Urinary bladder (tissue), 4 donors: ENCODE data around the gene PHF2. TPM values are rescaled to one million over a fixed set of nuclear protein-coding genes. Genes with fewer than 3 reads are reported as not detected.

Experiments
- DNase-seq: peaks from one replicate; pipeline ENCODE4 v3.0.0-alpha.2; 2015; ENCODE audit errors: extremely low spot score
- H3K27ac ChIP-seq: one replicate; pipeline ENCODE4 v1.5.1; 2013; ENCODE audit warnings: low read depth, mild to moderate bottlenecking, moderate library complexity
- H3K36me3 ChIP-seq: one replicate; pipeline ENCODE4 v1.6.1; 2013; ENCODE audit warnings: mild to moderate bottlenecking, moderate library complexity; ENCODE audit not compliant: insufficient read depth
- H3K4me1 ChIP-seq: one replicate; pipeline ENCODE4 v1.6.1; 2013; ENCODE audit warnings: mild to moderate bottlenecking, moderate library complexity; ENCODE audit not compliant: insufficient read depth
- H3K4me3 ChIP-seq: one replicate; pipeline ENCODE4 v1.5.1; 2013; ENCODE audit warnings: low read depth, low read length
- WGBS: extraction: QIAGEN DNeasy Blood & Tissue Kit; methylation state at CpG from one replicate; pipeline ENCODE4 v1.1.7; 2013; 5-methylcytosine and 5-hydroxymethylcytosine counted together
- polyA plus RNA-seq: library from polyadenylated mRNA; stranded (reverse); fragments of 200-250 nt; gene quantifications from one replicate; pipeline ENCODE4 v1.2.3, GENCODE V29; 2013
- total RNA-seq: library from RNA; depleted of rRNA; stranded (reverse); fragments of >200 nt; gene quantifications from one replicate; pipeline ENCODE4 v1.2.3, GENCODE V29; 2014
- donor health status: healthy with polysubstance abuse.
- donor health status: healthy.

Gene PHF2
- total and polyA plus RNA-seq, 2 donors = 20.0 to 33.1 TPM

- Histone ChIP-seq H3K4me1 (peaks cover 4% of the 10 kb centered on the region), H3K27ac (no peak overlapping the region), H3K4me3 (no peak overlapping the region), H3K36me3 (no peaks in the 10 kb centered on the region)
- 98% methylated on average over 4 of the region's 4 CpGs for whole genome bisulfite sequencing
- DNase-seq = no peak
These were observed 9.3 kb downstream of the PHF2 start for GRCh38 chr9:93585695-93586094.

GRCh38 chr9:93586290-93587057 lies 10.1 kb downstream of the PHF2 start:
- peaks cover 4% of the 10 kb centered on the region for H3K4me1 ChIP-seq
- WGBS = 86% methylated on average over 13 of the region's 13 CpGs
- H3K27ac ChIP-seq = no peak overlapping the region
- no peak overlapping the region for H3K4me3 ChIP-seq
- DNase-seq = no peak
- H3K36me3 ChIP-seq = no peaks in the 10 kb centered on the region

- Histone ChIP-seq H3K4me1 (peaks cover 4% of the 10 kb centered on the region), H3K27ac (no peak overlapping the region), H3K4me3 (no peak overlapping the region), H3K36me3 (no peaks in the 10 kb centered on the region)
- no peak for DNase-seq
- WGBS = 95% methylated on average over 7 of the region's 7 CpGs
These were observed 10.9 kb downstream of the PHF2 start for GRCh38 chr9:93587284-93587650.

GRCh38 chr9:93587651-93588347 lies 11.4 kb downstream of the PHF2 start:
- no peak overlapping the region for H3K27ac ChIP-seq
- H3K4me1 ChIP-seq = peaks cover 4% of the 10 kb centered on the region
- H3K4me3 ChIP-seq = no peak overlapping the region
- H3K36me3 ChIP-seq = no peaks in the 10 kb centered on the region
- 90% methylated on average over 11 of the region's 11 CpGs for WGBS
- no peak for DNase-seq

GRCh38 chr9:93588641-93589609 lies 12.5 kb downstream of the PHF2 start:
- Histone ChIP-seq H3K4me3 (no peak overlapping the region), H3K4me1 (peaks cover 5% of the 10 kb centered on the region), H3K36me3 (no peaks in the 10 kb centered on the region), H3K27ac (no peak overlapping the region)
- no peak for DNase-seq
- WGBS = 75% methylated on average over 12 of the region's 12 CpGs

- Histone ChIP-seq H3K4me1 (peaks cover 8% of the 10 kb centered on the region), H3K4me3 (no peak overlapping the region), H3K36me3 (no peaks in the 10 kb centered on the region), H3K27ac (no peak overlapping the region)
- WGBS = 36% methylated on average over 8 of the region's 8 CpGs
- DNase-seq = no peak
These were observed 13.3 kb downstream of the PHF2 start for GRCh38 chr9:93589688-93590087.

- Histone ChIP-seq H3K27ac (no peak overlapping the region), H3K4me3 (no peak overlapping the region), H3K36me3 (no peaks in the 10 kb centered on the region), H3K4me1 (peaks cover 8% of the 10 kb centered on the region)
- no peak for DNase-seq
- WGBS = 70% methylated on average over 8 of the region's 8 CpGs
These were observed 14.3 kb downstream of the PHF2 start for GRCh38 chr9:93590609-93591234.

- Histone ChIP-seq H3K4me1 (peaks cover 8% of the 10 kb centered on the region), H3K27ac (no peak overlapping the region), H3K4me3 (no peak overlapping the region), H3K36me3 (no peaks in the 10 kb centered on the region)
- DNase-seq = no peak
- 70% methylated on average over 13 of the region's 13 CpGs for WGBS
These were observed 15.1 kb downstream of the PHF2 start for GRCh38 chr9:93591301-93592007.

- Histone ChIP-seq H3K36me3 (no peaks in the 10 kb centered on the region), H3K27ac (no peak overlapping the region), H3K4me1 (peaks cover 8% of the 10 kb centered on the region), H3K4me3 (no peak overlapping the region)
- no peak for DNase-seq
- WGBS = 92% methylated on average over 8 of the region's 8 CpGs
These were observed 15.7 kb downstream of the PHF2 start for GRCh38 chr9:93592008-93592642.

- Histone ChIP-seq H3K4me1 (peaks cover 8% of the 10 kb centered on the region), H3K36me3 (no peaks in the 10 kb centered on the region), H3K4me3 (no peak overlapping the region), H3K27ac (no peak overlapping the region)
- WGBS = 65% methylated on average over 2 of the region's 2 CpGs
- no peak for DNase-seq
These were observed 16.2 kb downstream of the PHF2 start for GRCh38 chr9:93592643-93593021.

- no peak overlapping the region for H3K4me3 ChIP-seq
- H3K4me1 ChIP-seq = peaks cover 8% of the 10 kb centered on the region
- no peaks in the 10 kb centered on the region for H3K36me3 ChIP-seq
- H3K27ac ChIP-seq = no peak overlapping the region
- WGBS = 77% methylated on average over 2 of the region's 2 CpGs
- no peak for DNase-seq
These were observed 16.8 kb downstream of the PHF2 start for GRCh38 chr9:93593144-93593658.

- H3K27ac ChIP-seq = no peak overlapping the region
- no peak for DNase-seq
- H3K4me3 ChIP-seq = no peak overlapping the region
- H3K4me1 ChIP-seq = peaks cover 7% of the 10 kb centered on the region
- H3K36me3 ChIP-seq = no peaks in the 10 kb centered on the region
- WGBS = 55% methylated on average over 9 of the region's 9 CpGs
These were observed 17.8 kb downstream of the PHF2 start for GRCh38 chr9:93594041-93594756.
